HG02884 (cell line): ENCODE data around the gene CD19.
"Not testable (repeated sequence)": the region's sequence is repeated elsewhere in the genome, so short reads cannot be mapped to it uniquely, and the experiment has no call there.

Experiments used
- ATAC-seq: cut with Tn5 transposase; IDR thresholded peaks from one replicate; pipeline ENCODE4 v1.9.1; 2021; ENCODE audit warnings: mild to moderate bottlenecking, moderate library complexity; ENCODE audit not compliant: unreplicated experiment

Gene CD19

DNA sequence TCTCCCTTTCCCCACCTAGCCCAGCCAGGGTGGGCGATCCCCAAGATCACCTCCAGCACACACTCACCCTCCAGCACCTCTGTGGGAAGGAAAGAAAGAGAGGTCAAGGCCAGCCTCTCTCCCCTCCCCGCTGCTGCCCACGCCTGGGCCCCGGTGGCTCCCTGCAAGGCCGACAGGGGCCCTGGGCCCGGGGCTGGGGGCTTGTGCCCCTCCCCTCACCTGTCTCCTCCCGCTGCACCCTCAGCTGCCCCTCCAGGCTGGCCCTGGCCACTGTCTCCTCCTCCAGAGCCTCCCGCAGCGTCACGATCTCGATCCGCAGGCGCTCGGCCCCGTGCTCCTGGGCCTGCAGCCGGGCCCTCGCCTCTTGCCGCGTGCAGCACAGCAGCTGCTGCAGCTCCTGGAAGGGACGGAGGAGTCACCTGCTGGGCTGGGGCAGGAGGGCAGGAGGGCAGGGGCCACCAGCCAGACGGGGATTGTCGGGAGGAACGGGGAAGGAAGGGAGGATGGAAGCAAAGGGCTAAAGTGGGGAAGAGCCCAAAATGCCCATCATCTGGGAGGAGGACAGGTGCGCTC is 25.9 kb upstream of the CD19 start:
- no peak for ATAC-seq

GRCh38 chr16:28910086-28911031 is 21.4 kb upstream of the CD19 start:
- no peak for ATAC-seq

DNA sequence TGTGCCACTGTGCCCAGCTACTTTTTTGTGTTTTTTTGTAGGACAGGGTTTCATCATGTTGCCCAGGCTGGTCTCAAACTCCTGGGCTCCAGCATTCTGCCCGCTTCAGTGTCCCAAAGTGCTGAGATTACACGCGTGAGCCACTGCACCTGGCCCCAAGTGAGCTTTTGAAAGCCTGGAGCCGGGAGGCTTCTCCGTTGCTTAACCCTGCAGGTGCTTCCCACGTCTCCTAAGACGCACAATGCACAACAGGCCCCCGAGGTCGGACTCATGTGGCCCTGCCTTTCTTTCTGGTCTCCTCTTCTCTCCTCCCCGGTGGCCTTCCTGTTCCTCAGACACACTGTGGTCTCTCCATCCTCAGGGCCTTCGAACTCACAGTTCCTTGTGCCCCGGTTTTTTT is 19.2 kb upstream of the CD19 start:
- no peak for ATAC-seq

DNA sequence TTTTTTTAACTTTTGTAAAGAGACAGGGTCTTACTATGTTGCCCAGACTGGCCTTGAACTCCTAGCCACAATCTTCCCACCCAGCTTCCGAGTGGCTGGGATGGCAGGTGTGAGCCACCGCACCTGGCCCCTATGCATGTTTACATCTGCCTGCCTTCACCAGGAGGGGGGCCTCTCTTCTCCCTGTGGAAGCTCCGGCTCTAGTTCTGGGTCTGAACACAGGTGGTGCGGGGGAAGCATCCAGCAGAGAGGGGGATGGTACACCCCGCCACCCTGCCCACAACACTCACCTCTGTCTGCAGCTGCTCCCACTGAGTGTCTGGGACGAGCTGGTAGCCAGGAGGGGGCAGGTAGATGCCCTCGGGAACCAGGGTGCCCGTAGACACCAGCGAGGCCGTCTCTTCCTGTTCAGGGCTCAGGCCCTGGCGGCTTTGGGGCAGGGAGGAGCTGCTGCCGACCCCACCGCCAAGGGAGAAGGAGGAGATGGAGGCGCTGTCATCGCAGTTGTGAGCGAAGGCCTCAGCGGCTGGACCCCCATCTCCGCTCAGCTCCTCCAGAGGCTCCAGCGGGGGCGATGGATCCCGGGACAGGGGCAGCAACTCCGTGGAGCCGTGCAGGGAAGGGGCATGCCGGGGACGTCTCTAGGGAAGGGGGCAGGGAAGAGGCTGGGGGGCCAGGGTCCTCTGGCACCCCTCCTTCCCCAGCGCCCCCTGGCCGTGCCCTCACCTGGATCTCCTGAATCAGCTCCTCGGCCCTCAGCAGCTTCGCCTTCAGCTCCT is 17.6 kb upstream of the CD19 start:
- ATAC-seq = no peak

- ATAC-seq = no peak
These were observed 16.6 kb upstream of the CD19 start for GRCh38 chr16:28915181-28915580.

DNA sequence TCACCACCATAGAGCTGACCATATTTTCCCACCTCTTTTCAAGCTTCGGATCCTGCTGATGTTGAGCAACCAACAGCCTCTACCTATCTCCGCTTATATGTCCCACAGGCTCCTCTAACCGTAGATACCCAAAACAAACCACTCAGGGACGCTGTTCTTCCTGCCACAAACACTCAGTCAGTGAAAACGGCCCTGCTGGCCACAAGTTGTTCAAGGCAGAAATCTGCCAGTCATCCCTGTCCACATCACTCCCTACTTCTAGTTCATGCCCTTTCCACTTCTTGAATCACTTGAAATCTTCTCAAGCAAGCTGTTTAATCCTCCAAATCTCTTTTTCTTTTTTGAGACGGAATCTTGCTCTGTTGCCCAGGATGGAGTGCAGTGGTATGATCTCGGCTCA is 14.7 kb upstream of the CD19 start:
- no peak for ATAC-seq

GRCh38 chr16:28918698-28919097 is 13.1 kb upstream of the CD19 start:
- ATAC-seq = no peak

- ATAC-seq = no peak
These were observed 8.6 kb upstream of the CD19 start for GRCh38 chr16:28923231-28923587.

DNA sequence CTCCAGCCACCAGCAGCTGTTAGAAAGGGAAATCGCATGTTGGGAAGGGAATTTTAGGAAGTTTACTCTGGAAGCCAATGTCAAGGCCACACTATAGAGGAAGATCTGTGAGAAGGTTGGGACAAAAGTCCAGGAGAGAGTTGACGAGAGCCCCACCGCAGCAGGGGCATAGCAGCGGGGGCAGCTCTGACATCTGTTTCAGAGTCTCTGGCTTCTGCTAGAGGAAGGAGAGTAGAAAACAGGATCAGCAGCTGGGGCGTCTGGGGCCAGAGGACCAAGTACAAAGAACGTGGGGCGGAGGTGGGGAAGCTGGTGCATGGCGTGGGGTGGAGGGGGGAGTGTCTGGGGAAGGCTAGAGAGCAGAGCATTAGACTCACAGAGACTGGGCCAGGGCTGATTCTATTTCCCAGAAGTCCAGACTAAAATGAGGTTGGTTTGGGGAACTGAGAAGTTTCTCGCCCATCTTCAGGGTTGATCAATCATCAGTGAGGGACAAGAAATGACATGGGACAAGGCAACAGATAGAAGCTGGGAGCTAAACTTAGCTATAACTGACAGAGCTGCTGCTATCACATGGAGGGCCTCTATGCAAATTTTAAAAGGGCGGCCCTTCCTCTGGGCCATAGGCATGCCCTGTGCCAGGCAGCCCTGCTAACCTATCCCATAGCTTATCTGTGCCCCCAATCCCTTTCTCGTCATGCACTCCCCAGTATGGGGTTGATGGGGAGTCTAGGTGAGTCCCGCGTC is 7.9 kb upstream of the CD19 start:
- peak; percentile 49 for ATAC-seq

GRCh38 chr16:28924399-28924761 is 7.4 kb upstream of the CD19 start:
- ATAC-seq = no peak

- peak; percentile 49 for ATAC-seq
These were observed 6.9 kb upstream of the CD19 start, which contains the start of gene RABEP2 for GRCh38 chr16:28924762-28925385. Gene RABEP2, minus strand, starts transcription at chr16:28925238. Its CDS starts 75 bp downstream, at chr16:28925163.

GRCh38 chr16:28925386-28926228 is 6.2 kb upstream of the CD19 start:
- peak; percentile 27 for ATAC-seq

GRCh38 chr16:28926284-28926683 is 5.5 kb upstream of the CD19 start:
- not testable (repeated sequence) for ATAC-seq

DNA sequence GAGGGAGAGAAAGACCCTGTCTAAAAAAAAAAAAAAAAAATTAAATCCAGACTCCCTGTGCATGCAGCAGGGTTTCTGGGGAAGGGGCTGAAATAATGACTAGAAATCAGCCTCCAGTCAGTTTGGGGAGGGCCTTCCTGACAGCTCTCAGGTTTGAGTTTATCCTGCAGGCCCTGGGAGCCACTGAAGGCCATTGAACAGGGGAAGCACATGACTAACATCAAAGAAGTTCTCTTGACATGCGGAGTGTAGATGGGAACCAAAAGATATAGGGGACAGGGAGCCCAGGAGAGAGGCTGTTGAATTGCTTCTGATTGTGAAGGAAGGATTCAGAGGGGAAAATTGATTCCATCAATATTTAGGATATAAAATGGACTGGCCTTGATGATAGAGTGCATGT is 4.0 kb upstream of the CD19 start:
- no peak for ATAC-seq

- ATAC-seq = no peak
These were observed 1.6 kb upstream of the CD19 start for GRCh38 chr16:28930203-28930602.

- ATAC-seq = no peak
These were observed 1.1 kb upstream of the CD19 start for GRCh38 chr16:28930652-28931051.

- ATAC-seq = no peak
These were observed 769 bp downstream of the CD19 start for GRCh38 chr16:28932339-28933141.

GRCh38 chr16:28933171-28933570 is 1.4 kb downstream of the CD19 start:
- no peak for ATAC-seq

DNA sequence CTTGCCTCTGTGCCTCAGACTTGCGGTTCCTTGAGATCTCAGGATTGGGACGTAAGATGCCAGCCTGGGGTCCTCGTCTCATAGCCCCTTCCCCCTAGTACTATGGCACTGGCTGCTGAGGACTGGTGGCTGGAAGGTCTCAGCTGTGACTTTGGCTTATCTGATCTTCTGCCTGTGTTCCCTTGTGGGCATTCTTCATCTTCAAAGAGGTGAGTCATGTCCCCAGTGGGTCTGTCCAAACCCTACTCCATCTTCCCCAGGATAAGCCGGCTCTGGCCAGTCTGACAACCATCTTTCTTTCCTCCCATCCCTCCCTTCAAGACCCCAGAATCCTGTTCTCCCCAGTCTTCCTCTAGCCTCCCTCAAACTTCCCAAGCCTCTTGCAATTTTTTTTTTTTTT is 3.6 kb downstream of the CD19 start:
- ATAC-seq = no peak
